Hypothalamus (tissue), 51 donors: ENCODE results near the gene APEH.
"Not testable (repeated sequence)": the region's sequence is repeated elsewhere in the genome, so short reads cannot be mapped to it uniquely, and the experiment has no call there.

Experiments used
- DNase-seq, 51 donors: peaks; one replicate each; lab custom pipeline; 2025; lab: John Stamatoyannopoulos, UW

APEH gene

GRCh38 chr3:49689046-49689907, 15.1 kb downstream of the APEH start, which contains the start of the genes MST1 and RNF123:
Gene MST1 (minus strand): TSS chr3:49689474. CDS start chr3:49688691, 783 bp downstream.
Gene RNF123 (plus strand): TSS chr3:49689557. CDS start chr3:49691166, 1,609 bp downstream.
- DNase-seq = no peak

GRCh38 chr3:49689908-49690624, 15.9 kb downstream of the APEH start:
- DNase-seq = not testable (repeated sequence)

GRCh38 chr3:49690856-49691255, 16.7 kb downstream of the APEH start:
- not testable (repeated sequence) for DNase-seq

GRCh38 chr3:49691481-49691880, 17.3 kb downstream of the APEH start:
- not testable (repeated sequence) for DNase-seq

DNA sequence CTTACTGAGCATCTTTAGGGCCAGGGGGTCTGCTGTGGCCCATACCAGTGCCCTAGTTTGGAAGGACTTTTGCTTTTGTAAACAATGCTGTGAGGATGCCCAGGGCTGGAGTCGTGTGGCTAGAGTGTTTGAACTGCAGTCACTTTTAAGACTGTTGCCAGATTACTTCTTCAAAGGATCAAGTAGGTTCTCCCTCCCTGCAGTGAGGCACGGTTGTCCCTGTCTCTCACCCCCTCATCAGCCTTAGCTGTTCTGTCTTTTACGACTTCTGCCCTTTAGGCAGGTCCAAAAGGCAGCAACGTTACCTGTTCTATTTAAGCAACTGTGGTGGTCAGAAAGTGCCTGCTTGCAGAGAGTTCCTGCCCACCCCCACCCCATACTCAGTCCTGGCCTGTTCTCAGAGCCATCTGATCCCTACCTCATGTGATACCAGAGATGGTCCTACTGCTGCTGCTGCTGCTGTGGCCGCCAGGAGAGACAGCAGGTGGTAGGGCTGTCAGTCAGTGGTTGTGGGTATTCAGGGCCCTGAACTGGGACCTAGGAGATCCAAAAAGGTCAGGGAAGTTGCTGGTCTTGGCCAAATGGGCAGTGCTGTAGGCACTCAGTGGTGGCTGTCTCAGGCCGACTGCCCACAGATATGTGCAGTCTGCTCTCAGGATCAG, 20.4 kb downstream of the APEH start:
- DNase-seq = not testable (repeated sequence)

DNA sequence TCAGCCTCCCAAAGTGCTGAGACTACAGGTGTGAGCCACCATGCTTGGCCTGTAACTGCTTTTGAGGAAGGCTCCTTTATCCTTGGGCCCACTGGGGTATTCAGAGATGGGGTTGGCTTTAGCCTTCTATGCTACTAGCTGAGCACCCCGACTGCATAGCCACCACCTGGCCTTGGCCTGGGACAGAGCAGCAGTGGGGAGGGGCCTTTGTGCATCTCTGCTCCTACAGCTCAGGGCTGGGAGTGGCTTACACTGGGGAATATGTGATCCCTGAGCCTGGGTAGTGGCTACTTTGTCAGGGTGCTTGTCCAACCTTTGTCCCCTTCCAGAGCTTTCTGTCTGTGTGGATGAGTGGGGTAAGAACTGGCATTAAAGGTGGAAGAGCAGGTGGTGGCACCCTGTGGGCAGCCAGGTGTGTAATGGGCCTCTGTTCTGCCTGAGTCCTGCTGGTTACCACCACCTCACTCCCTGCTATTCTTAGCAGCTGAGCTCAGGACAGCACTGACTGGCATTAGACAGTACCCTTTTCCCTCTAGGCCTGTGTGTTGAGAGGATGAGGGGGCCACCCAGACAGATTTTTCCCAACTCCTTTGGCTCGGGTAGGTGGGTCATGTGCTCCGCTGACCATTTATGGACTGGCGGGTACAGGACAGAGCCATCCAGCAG, 21.3 kb downstream of the APEH start:
- DNase-seq = not testable (repeated sequence)

- no peak for DNase-seq
These were observed 25.3 kb downstream of the APEH start for GRCh38 chr3:49699281-49699979.

DNA sequence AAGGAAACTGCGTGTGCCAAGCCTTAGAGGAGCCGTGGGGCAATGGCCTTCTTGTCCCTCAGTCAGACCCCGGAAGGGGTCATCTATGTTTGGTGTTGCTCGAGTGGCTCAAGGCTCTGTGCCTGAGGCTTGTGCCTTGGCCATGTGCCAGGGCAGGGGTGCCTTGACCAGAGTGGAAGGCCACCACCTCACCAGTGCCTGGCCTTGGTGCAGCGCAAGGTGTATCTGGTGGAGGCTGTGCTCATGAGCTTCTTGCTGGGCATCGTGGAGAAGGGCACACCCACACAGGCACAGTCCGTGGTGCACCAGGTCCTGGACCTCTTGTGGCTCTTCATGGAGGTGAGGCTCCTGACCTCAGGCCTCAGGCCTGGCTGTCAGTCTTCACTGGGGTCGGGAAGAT, 25.9 kb downstream of the APEH start:
- no peak for DNase-seq

DNA sequence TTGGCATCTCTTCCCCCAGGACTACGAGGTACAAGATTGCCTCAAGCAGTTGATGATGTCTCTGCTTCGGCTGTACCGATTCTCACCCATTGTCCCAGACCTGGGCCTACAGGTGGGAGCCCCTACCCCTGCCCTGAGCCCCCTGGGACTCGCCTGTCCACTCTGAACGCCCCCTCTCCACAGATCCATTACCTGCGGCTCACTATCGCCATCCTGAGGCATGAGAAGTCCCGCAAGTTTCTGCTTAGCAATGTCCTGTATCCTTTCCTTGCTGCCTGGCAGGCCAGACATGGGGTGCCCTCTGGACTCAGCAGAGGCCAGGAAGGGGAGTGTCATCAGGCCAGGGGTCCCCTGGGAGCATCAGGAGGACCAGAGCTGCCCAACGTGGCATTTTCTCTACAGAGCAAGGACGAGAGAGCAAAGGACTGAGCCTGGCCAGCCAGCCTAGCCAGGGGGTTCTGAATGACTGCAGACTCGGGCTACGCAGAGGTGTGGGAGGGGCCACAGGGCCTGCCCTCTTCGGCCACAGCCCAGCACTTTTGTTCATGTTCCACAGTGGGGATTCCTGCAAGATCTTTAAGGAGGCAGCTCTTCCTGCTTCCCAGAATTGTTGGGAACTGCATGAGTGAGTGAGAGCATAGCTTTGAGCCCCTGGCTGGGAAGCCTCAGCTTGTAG, 26.4 kb downstream of the APEH start:
- no peak for DNase-seq

GRCh38 chr3:49701388-49702077, 27.4 kb downstream of the APEH start:
- DNase-seq = no peak

DNA sequence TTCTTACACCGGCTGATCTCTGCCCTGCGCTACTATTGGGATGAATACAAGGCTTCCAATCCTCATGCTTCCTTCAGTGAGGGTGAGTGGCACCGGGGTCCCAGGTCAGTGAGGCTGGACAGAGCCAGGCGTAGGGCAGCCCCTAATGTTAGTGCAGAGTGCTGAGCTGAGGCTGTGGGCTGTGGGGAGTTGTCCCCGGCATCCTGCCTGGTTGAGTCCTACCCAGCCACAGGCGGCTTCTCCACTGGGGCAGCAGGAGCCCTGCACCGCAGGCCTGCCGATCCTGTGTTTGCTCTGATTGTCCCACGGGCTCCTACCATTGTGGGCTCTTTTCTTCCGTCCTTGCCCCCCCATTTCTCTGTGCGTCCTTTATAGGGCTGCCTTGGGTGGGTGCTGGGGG, 28.5 kb downstream of the APEH start:
- DNase-seq = no peak

GRCh38 chr3:49703443-49703927, 29.3 kb downstream of the APEH start:
- DNase-seq = peak in 32 of 51 donors; percentile 5 to 69 (median 25)

GRCh38 chr3:49703956-49704355, 29.8 kb downstream of the APEH start:
- no peak for DNase-seq

DNA sequence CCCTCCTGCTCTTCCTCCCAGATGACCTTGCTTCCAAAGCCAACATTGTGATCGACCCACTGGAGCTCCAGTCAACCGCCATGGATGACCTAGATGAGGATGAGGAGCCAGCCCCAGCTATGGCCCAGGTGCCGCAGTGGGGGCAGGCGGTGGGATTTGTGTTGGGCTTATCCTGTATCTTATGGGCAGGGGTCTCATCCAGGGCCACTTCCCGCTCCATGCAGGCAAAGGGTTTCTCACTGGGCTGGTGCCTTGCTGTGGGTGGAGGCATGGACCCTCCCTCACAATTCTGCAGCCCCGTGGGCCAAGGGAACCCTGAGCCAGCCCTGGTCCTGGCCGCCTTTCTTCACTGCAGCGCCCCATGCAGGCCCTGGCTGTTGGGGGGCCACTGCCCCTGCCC, 30.5 kb downstream of the APEH start:
- no peak for DNase-seq

GRCh38 chr3:49705390-49705960, 31.3 kb downstream of the APEH start:
- DNase-seq = no peak

DNA sequence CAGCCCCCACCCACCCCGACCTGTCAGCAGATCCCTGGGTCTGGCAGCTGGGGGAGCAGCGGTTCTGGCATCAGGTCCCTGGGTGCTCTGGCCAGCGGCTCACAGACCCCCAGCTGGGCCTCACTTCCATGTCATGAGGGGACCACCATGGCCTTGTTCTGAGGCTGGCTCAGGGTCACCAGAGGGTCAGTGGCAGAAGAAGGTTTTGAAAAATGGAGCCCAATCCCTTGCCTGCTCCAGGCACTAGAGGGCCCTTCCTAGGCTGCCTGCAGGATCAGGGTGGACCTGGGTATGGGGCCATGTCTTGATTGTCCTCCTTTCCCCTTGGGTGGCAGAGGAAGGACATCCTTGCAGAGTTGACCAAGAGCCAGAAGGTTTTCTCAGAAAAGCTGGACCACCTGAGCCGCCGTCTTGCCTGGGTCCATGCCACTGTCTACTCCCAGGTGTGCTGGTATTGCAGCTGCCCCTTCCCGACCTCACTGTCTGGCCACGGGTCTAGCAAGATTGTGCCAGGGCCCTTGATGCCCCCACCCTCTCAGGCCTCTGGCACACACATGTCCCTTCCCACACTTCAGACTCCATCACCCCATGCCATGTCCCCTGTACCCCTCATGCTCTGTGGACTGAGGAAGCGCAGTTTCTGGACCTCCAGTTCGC, 32.4 kb downstream of the APEH start:
- DNase-seq = no peak

GRCh38 chr3:49707113-49707480, 32.9 kb downstream of the APEH start:
- DNase-seq = peak in 1 of 51 donors; percentile 54

- DNase-seq = no peak
These were observed 35.7 kb downstream of the APEH start for GRCh38 chr3:49709852-49710251.
